GM23248 (cell line): ENCODE data around the gene TWIST1. TPM values are rescaled to one million over a fixed set of nuclear protein-coding genes. Genes with fewer than 3 reads are reported as not detected.

Experiments
- DNase-seq: peaks from one replicate; pipeline ENCODE4 v3.0.0-alpha.2; 2015
- H2AFZ ChIP-seq: fragments of 200-600 bp; sonication (generic); 2 replicates; pipeline ENCODE4 v1.6.1; 2016; ENCODE audit warnings: antibody characterized with exemption
- H3F3A ChIP-seq: fragments of 200-600 bp; sonication (generic); 2 replicates; pipeline ENCODE4 v1.6.1; 2016; ENCODE audit warnings: mild to moderate bottlenecking, antibody characterized with exemption, mixed run types; ENCODE audit not compliant: insufficient read depth
- H3K27ac ChIP-seq: fragments of 200-600 bp; sonication (generic); 2 replicates; pipeline ENCODE4 v1.5.1; 2016; ENCODE audit warnings: mild to moderate bottlenecking
- H3K27me3 ChIP-seq: fragments of 200-600 bp; sonication (generic); replicated peaks from 2 replicates; pipeline ENCODE4 v1.6.1; 2016; ENCODE audit warnings: mild to moderate bottlenecking; ENCODE audit not compliant: insufficient read depth
- H3K36me3 ChIP-seq: fragments of 200-600 bp; sonication (generic); 2 replicates; pipeline ENCODE4 v1.6.1; 2016; ENCODE audit warnings: low read depth, mild to moderate bottlenecking
- H3K4me1 ChIP-seq: fragments of 200-600 bp; sonication (generic); 2 replicates; pipeline ENCODE4 v1.6.1; 2016; ENCODE audit warnings: mild to moderate bottlenecking; ENCODE audit not compliant: insufficient read depth
- H3K4me2 ChIP-seq: fragments of 200-600 bp; sonication (generic); one replicate; pipeline ENCODE4 v1.6.1; 2016; ENCODE audit warnings: mild to moderate bottlenecking; ENCODE audit not compliant: unreplicated experiment
- H3K4me3 ChIP-seq: fragments of 200-600 bp; sonication (generic); 2 replicates; pipeline ENCODE4 v1.5.1; 2016; ENCODE audit warnings: mild to moderate bottlenecking
- H3K79me2 ChIP-seq: fragments of 200-600 bp; sonication (generic); 2 replicates; pipeline ENCODE4 v1.6.1; 2016; ENCODE audit warnings: mild to moderate bottlenecking; ENCODE audit not compliant: insufficient read depth
- H3K9ac ChIP-seq: fragments of 200-600 bp; sonication (generic); 2 replicates; pipeline ENCODE4 v1.6.1; 2016; ENCODE audit warnings: mild to moderate bottlenecking
- H3K9me2 ChIP-seq: fragments of 200-600 bp; sonication (generic); 2 replicates; pipeline ENCODE4 v1.6.1; 2016; ENCODE audit warnings: mixed run types, mild to moderate bottlenecking, moderate library complexity; ENCODE audit not compliant: insufficient read depth
- H3K9me3 ChIP-seq: fragments of 200-600 bp; sonication (generic); one replicate; pipeline ENCODE4 v1.6.1; 2017; ENCODE audit warnings: low read depth
- H4K20me1 ChIP-seq: fragments of 200-600 bp; sonication (generic); 2 replicates; pipeline ENCODE4 v1.6.0; 2016; ENCODE audit not compliant: insufficient read depth
- EZH2 ChIP-seq: fragments of 200-600 bp; sonication (generic); IDR thresholded peaks from 2 replicates; pipeline ENCODE4 v1.6.1; 2018; ENCODE audit warnings: antibody characterized with exemption, mild to moderate bottlenecking; ENCODE audit not compliant: insufficient read depth, poor library complexity, severe bottlenecking
- EZH2phosphoT487 ChIP-seq: fragments of 200-600 bp; sonication (generic); IDR thresholded peaks from 2 replicates; pipeline ENCODE4 v1.6.1; 2018; ENCODE audit warnings: antibody characterized with exemption, moderate library complexity, mild to moderate bottlenecking, low read depth; ENCODE audit not compliant: insufficient read depth
- WGBS, 2 experiments: methylation state at CpG; one replicate each; pipeline ENCODE4 v1.1.6; 2015 to 2017; ENCODE audit warnings: low lambda C conversion rate in 2 of 2, low coverage in 1 of 2; ENCODE audit errors: missing lambda C conversion rate in 2 of 2; 5-methylcytosine and 5-hydroxymethylcytosine counted together
- in situ Hi-C: fragments of 300-500 bp; cut with MboI; formaldehyde crosslinking; loops from 2 replicates; pipeline ENCODE4 v1.15.0; 2020
- polyA plus RNA-seq: library from polyadenylated mRNA; unstranded; fragments of >200 nt; fragmentation: Nextera tagmentation; extraction: Ambion mirVana; gene quantifications from 2 replicates; pipeline ENCODE4 v1.2.1, GENCODE V29; 2016
- total RNA-seq: library from RNA; depleted of rRNA; stranded (reverse); fragments of >200 nt; shearing (Covaris generic); gene quantifications from 2 replicates; pipeline ENCODE4 v1.2.3, GENCODE V29; 2014

The TWIST1 gene
- total and polyA plus RNA-seq, 2 experiments from 2014 or later = 17.2 to 47.8 TPM

DNA sequence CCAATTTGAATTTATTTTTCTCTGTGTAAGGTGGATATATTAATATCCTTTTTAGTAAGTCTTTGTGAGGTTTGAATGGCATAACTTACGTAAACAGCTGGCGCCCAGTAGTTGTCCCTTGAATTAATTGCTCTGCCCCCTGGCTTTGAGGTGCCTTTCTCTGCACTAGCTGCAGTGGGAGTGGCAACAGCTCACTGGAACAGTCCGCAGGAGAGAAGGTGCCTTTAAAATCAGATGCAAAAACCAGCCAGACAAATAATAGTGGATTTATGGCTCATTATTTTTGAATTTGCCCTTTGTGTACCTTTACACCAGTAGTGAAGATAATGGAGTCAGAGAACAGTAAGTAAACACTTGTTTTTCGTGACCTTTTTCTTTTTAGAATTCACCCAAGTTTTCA lies 16.0 kb upstream of the TWIST1 start:
- Histone ChIP-seq H3K27me3 (no peaks in the 10 kb centered on the region), H3K4me1 (peaks cover 6% of the 10 kb centered on the region), H3K9me2 (no peaks in the 10 kb centered on the region), H3K27ac (no peak overlapping the region), H3K79me2 (no peaks in the 10 kb centered on the region), H3K4me2 (peak overlapping the region; percentile 24), H3K9me3 (no peaks in the 10 kb centered on the region), H3K9ac (no peak overlapping the region), H4K20me1 (no peaks in the 10 kb centered on the region), H3K36me3 (no peaks in the 10 kb centered on the region), H2AFZ (no peak overlapping the region), H3F3A (no peaks in the 10 kb centered on the region), H3K4me3 (no peak overlapping the region)
- WGBS, 2 experiments = 86 to 90% methylated on average over 4 of the region's 4 CpGs
- DNase-seq = no peak
- TF ChIP-seq EZH2phosphoT487 (no peak), EZH2 (no peak)
- in situ Hi-C loops = no loop called here

DNA sequence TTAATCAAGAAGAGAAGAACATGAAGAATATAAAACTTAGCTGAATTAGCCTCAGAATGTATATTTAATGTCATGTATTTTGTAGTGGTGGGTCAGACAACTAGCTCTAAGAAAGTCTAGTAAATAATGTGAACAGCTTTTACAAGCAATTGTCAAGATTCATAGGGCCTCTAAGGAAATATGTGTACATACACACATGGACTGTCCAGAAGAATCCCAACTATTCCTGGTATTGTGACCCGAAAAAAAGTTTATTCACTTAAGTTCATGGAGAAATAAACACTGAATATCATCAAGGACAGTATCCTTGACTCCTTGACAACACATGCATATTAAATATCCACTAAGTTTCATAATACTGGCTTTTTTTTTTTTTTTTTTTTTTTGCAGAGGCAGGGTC lies 11.4 kb upstream of the TWIST1 start:
- Histone ChIP-seq H3K27me3 (no peaks in the 10 kb centered on the region), H3F3A (no peaks in the 10 kb centered on the region), H3K79me2 (no peaks in the 10 kb centered on the region), H3K4me1 (peaks cover 4% of the 10 kb centered on the region), H3K9me3 (no peaks in the 10 kb centered on the region), H3K9me2 (no peaks in the 10 kb centered on the region), H3K36me3 (no peaks in the 10 kb centered on the region), H2AFZ (no peak overlapping the region), H4K20me1 (no peaks in the 10 kb centered on the region), H3K9ac (no peak overlapping the region), H3K27ac (no peak overlapping the region), H3K4me2 (no peak overlapping the region), H3K4me3 (no peak overlapping the region)
- 47 to 59% methylated on average over 1 of the region's 1 CpG for WGBS, 2 experiments
- TF ChIP-seq EZH2 = no peak
- no peak for TF ChIP-seq EZH2phosphoT487
- DNase-seq = no peak
- in situ Hi-C loops = no loop called here

DNA sequence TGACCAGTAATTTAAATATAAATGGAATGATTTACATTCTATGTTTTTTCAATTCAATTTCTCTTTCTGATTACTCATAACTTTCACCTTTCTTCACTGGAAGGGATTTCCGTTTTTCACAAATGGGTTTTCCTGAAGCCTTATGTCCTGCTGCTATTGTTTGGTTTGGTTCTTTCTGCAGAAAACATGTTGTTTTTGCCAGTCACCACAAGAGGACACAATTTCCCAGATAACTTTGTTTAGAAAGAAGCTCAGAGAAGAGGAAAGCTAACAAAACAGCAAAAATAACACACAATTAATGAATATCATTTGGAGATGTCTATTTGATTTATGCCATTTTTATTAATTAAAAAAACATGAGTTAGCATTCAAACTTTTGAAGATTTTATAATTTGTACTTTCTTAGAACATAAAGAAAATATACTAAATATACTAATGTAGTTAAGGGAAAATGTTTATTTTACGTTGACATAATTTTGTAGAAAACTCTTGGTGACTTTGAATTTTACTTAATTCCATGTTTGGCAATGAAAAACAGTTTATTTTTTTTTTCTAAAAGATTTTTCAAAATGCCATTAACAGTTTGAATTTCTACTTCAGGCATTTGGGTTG lies 4.6 kb upstream of the TWIST1 start:
- no peaks in the 10 kb centered on the region; the same call in 1 of the 2 replicates for H3F3A ChIP-seq
- H3K4me1 ChIP-seq = peaks cover 37% of the 10 kb centered on the region
- H4K20me1 ChIP-seq = no peaks in the 10 kb centered on the region
- no peak for TF ChIP-seq EZH2phosphoT487
- no peak for TF ChIP-seq EZH2
- H3K4me3 ChIP-seq = no peak overlapping the region
- in situ Hi-C loops = loop anchor here (5.0 to 25.0 kb wide), 2 partner anchors 320 to 760 kb away; no protein-coding TSS in a partner anchor
- H2AFZ ChIP-seq = no peak overlapping the region
- no peaks in the 10 kb centered on the region for H3K9me3 ChIP-seq
- no peak overlapping the region for H3K27ac ChIP-seq
- H3K9me2 ChIP-seq = no peaks in the 10 kb centered on the region
- no peak overlapping the region for H3K9ac ChIP-seq
- WGBS, 2 experiments = 27 to 28% methylated on average over 2 of the region's 2 CpGs
- H3K27me3 ChIP-seq = no peaks in the 10 kb centered on the region
- peak overlapping the region; percentile 55 for H3K4me2 ChIP-seq
- no peaks in the 10 kb centered on the region for H3K36me3 ChIP-seq
- peak; percentile 79 for DNase-seq
- peaks cover 34% of the 10 kb centered on the region for H3K79me2 ChIP-seq

DNA sequence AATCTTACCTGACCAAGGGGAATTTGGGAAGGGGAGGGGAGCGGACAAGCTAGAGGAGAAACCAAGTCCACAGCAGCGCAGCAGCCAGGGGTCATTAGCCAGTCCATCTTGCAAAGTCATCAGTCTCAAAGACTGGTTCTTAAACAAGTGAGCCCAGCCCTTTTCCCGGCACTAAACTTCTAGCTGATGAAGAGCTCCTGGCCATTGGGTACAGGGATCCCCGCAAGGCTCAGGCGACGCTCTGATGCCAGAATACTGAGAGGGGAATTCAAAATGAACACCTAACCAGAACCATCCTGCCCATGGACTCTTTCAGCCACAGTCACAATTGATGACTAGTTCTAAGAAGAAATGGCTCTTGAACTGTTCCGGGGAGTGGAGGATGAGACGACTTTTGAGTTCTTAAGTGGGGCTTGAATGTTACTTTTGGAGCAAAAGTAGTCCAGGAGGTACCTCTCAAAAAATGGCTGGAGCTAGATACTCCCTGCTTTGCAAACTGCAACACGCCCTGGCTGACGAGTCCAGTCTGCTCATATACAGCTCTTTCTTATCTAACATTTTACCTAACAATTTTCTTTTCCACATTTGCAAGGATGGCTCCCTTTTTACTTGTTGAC lies 2.5 kb upstream of the TWIST1 start:
- H3K9ac ChIP-seq = peak overlapping the region; percentile 95
- DNase-seq = peak; percentile 65
- no peaks in the 10 kb centered on the region for H3K9me3 ChIP-seq
- H3K4me3 ChIP-seq = peak overlapping the region; percentile 88
- peaks cover 8% of the 10 kb centered on the region for H3F3A ChIP-seq
- H3K27ac ChIP-seq = peak overlapping the region; percentile 97
- peak overlapping the region; percentile 76 for H2AFZ ChIP-seq
- TF ChIP-seq EZH2phosphoT487 (no peak), EZH2 (no peak)
- H3K79me2 ChIP-seq = peaks cover 53% of the 10 kb centered on the region
- peaks cover 10% of the 10 kb centered on the region for H3K36me3 ChIP-seq
- H3K4me2 ChIP-seq = peak overlapping the region; percentile 88
- no peaks in the 10 kb centered on the region for H4K20me1 ChIP-seq
- peaks cover 37% of the 10 kb centered on the region for H3K4me1 ChIP-seq
- no peaks in the 10 kb centered on the region for H3K9me2 ChIP-seq
- 4 to 6% methylated on average over 10 of the region's 10 CpGs for WGBS, 2 experiments
- H3K27me3 ChIP-seq = no peaks in the 10 kb centered on the region
- in situ Hi-C loops = loop anchor here (5.0 to 25.0 kb wide), 5 partner anchors 322 to 758 kb away; no protein-coding TSS in a partner anchor
